GM23338 (cell line): ENCODE measurements around the gene CRACDL. TPM values are rescaled to one million over a fixed set of nuclear protein-coding genes. Genes with fewer than 3 reads are reported as not detected.

Experiments used
- ATAC-seq: fragments of 200-7000 bp; cut with Tn5 transposase; 3 replicates; pipeline ENCODE4 v1.9.1; 2020
- DNase-seq: peaks from one replicate; pipeline ENCODE4 v3.0.0-alpha.2; 2015; ENCODE audit warnings: low spot score
- H2AFZ ChIP-seq: fragments of 200-600 bp; sonication (generic); 2 replicates; pipeline ENCODE4 v1.8.0; 2016; ENCODE audit warnings: antibody characterized with exemption, mild to moderate bottlenecking, moderate library complexity
- H3F3A ChIP-seq: fragments of 200-600 bp; sonication (generic); replicated peaks from 2 replicates; pipeline ENCODE4 v1.8.0; 2017; ENCODE audit warnings: antibody characterized with exemption, mixed run types, low read depth
- H3K27ac ChIP-seq: fragments of 200-600 bp; sonication (generic); 2 replicates; pipeline ENCODE4 v1.6.1; 2016; ENCODE audit warnings: low read depth
- H3K27me3 ChIP-seq: fragments of 200-600 bp; sonication (generic); 2 replicates; pipeline ENCODE4 v1.8.0; 2016; ENCODE audit warnings: mild to moderate bottlenecking, mixed run types, moderate library complexity; ENCODE audit not compliant: insufficient read depth
- H3K36me3 ChIP-seq: fragments of 200-600 bp; sonication (generic); 2 replicates; pipeline ENCODE4 v1.8.0; 2016; ENCODE audit warnings: mild to moderate bottlenecking; ENCODE audit not compliant: insufficient read depth
- H3K4me1 ChIP-seq: fragments of 200-600 bp; sonication (generic); 2 replicates; pipeline ENCODE4 v1.8.0; 2016; ENCODE audit warnings: mild to moderate bottlenecking, moderate library complexity; ENCODE audit not compliant: insufficient read depth
- H3K4me2 ChIP-seq: fragments of 200-600 bp; sonication (generic); 2 replicates; pipeline ENCODE4 v1.7.1; 2017; ENCODE audit warnings: mixed run types
- H3K4me3 ChIP-seq: fragments of 200-600 bp; sonication (generic); 2 replicates; pipeline ENCODE4 v1.6.1; 2016; ENCODE audit warnings: mixed run types
- H3K79me2 ChIP-seq: fragments of 200-600 bp; sonication (generic); replicated peaks from 2 replicates; pipeline ENCODE4 v1.8.0; 2017; ENCODE audit warnings: mild to moderate bottlenecking; ENCODE audit not compliant: insufficient read depth
- H3K9me2 ChIP-seq: fragments of 200-600 bp; sonication (generic); 2 replicates; pipeline ENCODE4 v1.8.0; 2017; ENCODE audit not compliant: insufficient read depth
- H4K20me1 ChIP-seq: fragments of 200-600 bp; sonication (generic); replicated peaks from 2 replicates; pipeline ENCODE4 v1.8.0; 2017; ENCODE audit warnings: mild to moderate bottlenecking; ENCODE audit not compliant: insufficient read depth
- H3K27ac Mint-ChIP-seq: 2 replicates; pipeline ENCODE4 v1.8.0; 2020; ENCODE audit warnings: inconsistent platforms, mild to moderate bottlenecking, moderate library complexity, mixed read lengths
- H3K27me3 Mint-ChIP-seq: 3 replicates; pipeline ENCODE4 v1.8.0; 2022; ENCODE audit warnings: low read depth, mild to moderate bottlenecking, moderate library complexity, mixed read lengths, inconsistent platforms; ENCODE audit not compliant: insufficient read depth, poor library complexity
- H3K36me3 Mint-ChIP-seq: 3 replicates; pipeline ENCODE4 v1.8.0; 2021; ENCODE audit warnings: low read depth, mild to moderate bottlenecking, inconsistent platforms, moderate library complexity, mixed read lengths
- H3K4me1 Mint-ChIP-seq: 3 replicates; pipeline ENCODE4 v1.8.0; 2020; ENCODE audit warnings: mild to moderate bottlenecking, inconsistent platforms, mixed read lengths
- H3K4me3 Mint-ChIP-seq: 3 replicates; pipeline ENCODE4 v1.8.0; 2021; ENCODE audit warnings: moderate library complexity, mild to moderate bottlenecking, inconsistent platforms, mixed read lengths
- H3K9me3 Mint-ChIP-seq: 3 replicates; pipeline ENCODE4 v1.8.0; 2020; ENCODE audit warnings: moderate library complexity, mild to moderate bottlenecking, inconsistent platforms, mixed read lengths
- CREB1 ChIP-seq: fragments of 250-450 bp; sonication (Bioruptor Pico); IDR thresholded peaks from 2 replicates; pipeline ENCODE4 v1.5.0; 2020; ENCODE audit warnings: low read depth, mild to moderate bottlenecking, moderate library complexity
- EZH2 ChIP-seq: fragments of 200-600 bp; sonication (generic); IDR thresholded peaks from one replicate; pipeline ENCODE4 v1.8.0; 2017; ENCODE audit warnings: antibody characterized with exemption, mild to moderate bottlenecking, low read depth; ENCODE audit not compliant: unreplicated experiment
- EZH2phosphoT487 ChIP-seq: fragments of 200-600 bp; sonication (generic); IDR thresholded peaks from one replicate; pipeline ENCODE4 v1.8.1; 2018; ENCODE audit warnings: antibody characterized with exemption; ENCODE audit not compliant: unreplicated experiment
- JUNB ChIP-seq: IDR thresholded peaks from one replicate; pipeline ENCODE4 v1.6.1; 2016; ENCODE audit warnings: antibody characterized with exemption; ENCODE audit not compliant: unreplicated experiment
- NANOG ChIP-seq: IDR thresholded peaks from 2 replicates; pipeline ENCODE4 v1.6.1; 2016; ENCODE audit warnings: antibody characterized with exemption, borderline replicate concordance
- POLR2AphosphoS5 ChIP-seq: IDR thresholded peaks from 2 replicates; pipeline ENCODE4 v1.6.1; 2016; ENCODE audit warnings: antibody characterized with exemption, low read depth
- STAT1 ChIP-seq: IDR thresholded peaks from one replicate; pipeline ENCODE4 v1.6.1; 2016; ENCODE audit warnings: antibody characterized with exemption; ENCODE audit not compliant: unreplicated experiment
- ZNF114 ChIP-seq: fragments of 250-450 bp; sonication (Bioruptor Pico); IDR thresholded peaks from 2 replicates; pipeline ENCODE4 v1.5.0; 2020; ENCODE audit warnings: mild to moderate bottlenecking, moderate library complexity
- ZNF331 ChIP-seq: fragments of 250-450 bp; sonication (Bioruptor Pico); IDR thresholded peaks from 2 replicates; pipeline ENCODE4 v1.5.0; 2020; ENCODE audit warnings: low read depth, mild to moderate bottlenecking, moderate library complexity
- polyA plus RNA-seq: library from polyadenylated mRNA; unstranded; fragments of >200 nt; fragmentation: Nextera tagmentation; extraction: Ambion mirVana; gene quantifications from 2 replicates; pipeline ENCODE4 v1.2.1, GENCODE V29; 2016
- total RNA-seq: library from RNA; depleted of rRNA; stranded (reverse); fragments of >200 nt; shearing (Covaris generic); gene quantifications from 2 replicates; pipeline ENCODE4 v1.2.3, GENCODE V29; 2014
- TF ChIP-seq, protein P1 (sequence below), 2 experiments: fragments of 200-600 bp in 1 of 2; sonication (generic) in 1 of 2; conservative IDR thresholded peaks; 2 replicates each; pipeline versions ENCODE4 v1.5.1 to v1.6.1; 2016 to 2017; ENCODE audit warnings: antibody characterized with exemption in 2 of 2, low read depth in 2 of 2, mild to moderate bottlenecking in 2 of 2, moderate library complexity in 1 of 2
- TF ChIP-seq, protein P2 (sequence below): fragments of 250-450 bp; sonication (Bioruptor Pico); IDR thresholded peaks from 2 replicates; pipeline ENCODE4 v1.5.0; 2020; ENCODE audit warnings: mild to moderate bottlenecking, moderate library complexity
- TF ChIP-seq, protein P3 (sequence below): IDR thresholded peaks from one replicate; pipeline ENCODE4 v1.6.1; 2018; ENCODE audit warnings: antibody characterized with exemption; ENCODE audit not compliant: unreplicated experiment
- TF ChIP-seq, protein P4 (sequence below): IDR thresholded peaks from 2 replicates; pipeline ENCODE4 v1.6.1; 2016; ENCODE audit warnings: antibody characterized with exemption

CRACDL gene
- total and polyA plus RNA-seq, 2 experiments from 2014 or later, result 0.14 to 0.16 TPM

DNA sequence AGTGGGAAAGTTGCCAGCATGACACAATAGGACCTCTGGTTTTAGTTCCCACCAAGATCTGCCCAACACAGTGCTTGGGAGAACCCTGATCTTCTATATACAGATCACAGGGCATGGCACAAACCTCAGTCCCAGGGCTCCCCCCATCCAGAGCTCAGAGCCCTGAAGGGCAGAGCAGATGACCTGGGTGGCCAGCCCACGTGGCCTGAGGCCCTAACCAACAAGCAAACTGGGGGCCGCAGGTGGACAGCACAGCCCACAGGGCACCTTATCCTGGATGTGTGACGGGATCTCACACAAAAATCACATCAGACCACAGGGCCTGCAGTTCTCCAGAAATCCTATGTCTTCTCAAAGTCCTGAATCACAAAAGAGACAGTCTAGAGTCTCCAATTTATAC, 34.7 kb downstream of the CRACDL start:
- Histone ChIP-seq H3K27ac (no peak overlapping the region), H4K20me1 (no peaks in the 10 kb centered on the region), H2AFZ (no peak overlapping the region), H3K27me3 (no peaks in the 10 kb centered on the region), H3K79me2 (no peaks in the 10 kb centered on the region), H3K4me2 (no peak overlapping the region), H3K9me2 (0 out of 2 replicates have a peak, but pooled peaks cover 4% of the 10 kb centered on the region), H3F3A (no peaks in the 10 kb centered on the region), H3K4me3 (no peak overlapping the region), H3K4me1 (no peaks in the 10 kb centered on the region), H3K36me3 (no peaks in the 10 kb centered on the region)
- ATAC-seq, result no peak
- TF ChIP-seq NANOG, result no peak
- TF ChIP-seq, protein P1, sequence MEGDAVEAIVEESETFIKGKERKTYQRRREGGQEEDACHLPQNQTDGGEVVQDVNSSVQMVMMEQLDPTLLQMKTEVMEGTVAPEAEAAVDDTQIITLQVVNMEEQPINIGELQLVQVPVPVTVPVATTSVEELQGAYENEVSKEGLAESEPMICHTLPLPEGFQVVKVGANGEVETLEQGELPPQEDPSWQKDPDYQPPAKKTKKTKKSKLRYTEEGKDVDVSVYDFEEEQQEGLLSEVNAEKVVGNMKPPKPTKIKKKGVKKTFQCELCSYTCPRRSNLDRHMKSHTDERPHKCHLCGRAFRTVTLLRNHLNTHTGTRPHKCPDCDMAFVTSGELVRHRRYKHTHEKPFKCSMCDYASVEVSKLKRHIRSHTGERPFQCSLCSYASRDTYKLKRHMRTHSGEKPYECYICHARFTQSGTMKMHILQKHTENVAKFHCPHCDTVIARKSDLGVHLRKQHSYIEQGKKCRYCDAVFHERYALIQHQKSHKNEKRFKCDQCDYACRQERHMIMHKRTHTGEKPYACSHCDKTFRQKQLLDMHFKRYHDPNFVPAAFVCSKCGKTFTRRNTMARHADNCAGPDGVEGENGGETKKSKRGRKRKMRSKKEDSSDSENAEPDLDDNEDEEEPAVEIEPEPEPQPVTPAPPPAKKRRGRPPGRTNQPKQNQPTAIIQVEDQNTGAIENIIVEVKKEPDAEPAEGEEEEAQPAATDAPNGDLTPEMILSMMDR (conservative IDR thresholded peaks at IDR 0.05; ENCODE audit: low read depth in 2 of 2), result no peak
- TF ChIP-seq JUNB, result no peak
- TF ChIP-seq ZNF331 (CRISPR knock-in tag), result no peak
- TF ChIP-seq STAT1, result no peak
- TF ChIP-seq, protein P2, sequence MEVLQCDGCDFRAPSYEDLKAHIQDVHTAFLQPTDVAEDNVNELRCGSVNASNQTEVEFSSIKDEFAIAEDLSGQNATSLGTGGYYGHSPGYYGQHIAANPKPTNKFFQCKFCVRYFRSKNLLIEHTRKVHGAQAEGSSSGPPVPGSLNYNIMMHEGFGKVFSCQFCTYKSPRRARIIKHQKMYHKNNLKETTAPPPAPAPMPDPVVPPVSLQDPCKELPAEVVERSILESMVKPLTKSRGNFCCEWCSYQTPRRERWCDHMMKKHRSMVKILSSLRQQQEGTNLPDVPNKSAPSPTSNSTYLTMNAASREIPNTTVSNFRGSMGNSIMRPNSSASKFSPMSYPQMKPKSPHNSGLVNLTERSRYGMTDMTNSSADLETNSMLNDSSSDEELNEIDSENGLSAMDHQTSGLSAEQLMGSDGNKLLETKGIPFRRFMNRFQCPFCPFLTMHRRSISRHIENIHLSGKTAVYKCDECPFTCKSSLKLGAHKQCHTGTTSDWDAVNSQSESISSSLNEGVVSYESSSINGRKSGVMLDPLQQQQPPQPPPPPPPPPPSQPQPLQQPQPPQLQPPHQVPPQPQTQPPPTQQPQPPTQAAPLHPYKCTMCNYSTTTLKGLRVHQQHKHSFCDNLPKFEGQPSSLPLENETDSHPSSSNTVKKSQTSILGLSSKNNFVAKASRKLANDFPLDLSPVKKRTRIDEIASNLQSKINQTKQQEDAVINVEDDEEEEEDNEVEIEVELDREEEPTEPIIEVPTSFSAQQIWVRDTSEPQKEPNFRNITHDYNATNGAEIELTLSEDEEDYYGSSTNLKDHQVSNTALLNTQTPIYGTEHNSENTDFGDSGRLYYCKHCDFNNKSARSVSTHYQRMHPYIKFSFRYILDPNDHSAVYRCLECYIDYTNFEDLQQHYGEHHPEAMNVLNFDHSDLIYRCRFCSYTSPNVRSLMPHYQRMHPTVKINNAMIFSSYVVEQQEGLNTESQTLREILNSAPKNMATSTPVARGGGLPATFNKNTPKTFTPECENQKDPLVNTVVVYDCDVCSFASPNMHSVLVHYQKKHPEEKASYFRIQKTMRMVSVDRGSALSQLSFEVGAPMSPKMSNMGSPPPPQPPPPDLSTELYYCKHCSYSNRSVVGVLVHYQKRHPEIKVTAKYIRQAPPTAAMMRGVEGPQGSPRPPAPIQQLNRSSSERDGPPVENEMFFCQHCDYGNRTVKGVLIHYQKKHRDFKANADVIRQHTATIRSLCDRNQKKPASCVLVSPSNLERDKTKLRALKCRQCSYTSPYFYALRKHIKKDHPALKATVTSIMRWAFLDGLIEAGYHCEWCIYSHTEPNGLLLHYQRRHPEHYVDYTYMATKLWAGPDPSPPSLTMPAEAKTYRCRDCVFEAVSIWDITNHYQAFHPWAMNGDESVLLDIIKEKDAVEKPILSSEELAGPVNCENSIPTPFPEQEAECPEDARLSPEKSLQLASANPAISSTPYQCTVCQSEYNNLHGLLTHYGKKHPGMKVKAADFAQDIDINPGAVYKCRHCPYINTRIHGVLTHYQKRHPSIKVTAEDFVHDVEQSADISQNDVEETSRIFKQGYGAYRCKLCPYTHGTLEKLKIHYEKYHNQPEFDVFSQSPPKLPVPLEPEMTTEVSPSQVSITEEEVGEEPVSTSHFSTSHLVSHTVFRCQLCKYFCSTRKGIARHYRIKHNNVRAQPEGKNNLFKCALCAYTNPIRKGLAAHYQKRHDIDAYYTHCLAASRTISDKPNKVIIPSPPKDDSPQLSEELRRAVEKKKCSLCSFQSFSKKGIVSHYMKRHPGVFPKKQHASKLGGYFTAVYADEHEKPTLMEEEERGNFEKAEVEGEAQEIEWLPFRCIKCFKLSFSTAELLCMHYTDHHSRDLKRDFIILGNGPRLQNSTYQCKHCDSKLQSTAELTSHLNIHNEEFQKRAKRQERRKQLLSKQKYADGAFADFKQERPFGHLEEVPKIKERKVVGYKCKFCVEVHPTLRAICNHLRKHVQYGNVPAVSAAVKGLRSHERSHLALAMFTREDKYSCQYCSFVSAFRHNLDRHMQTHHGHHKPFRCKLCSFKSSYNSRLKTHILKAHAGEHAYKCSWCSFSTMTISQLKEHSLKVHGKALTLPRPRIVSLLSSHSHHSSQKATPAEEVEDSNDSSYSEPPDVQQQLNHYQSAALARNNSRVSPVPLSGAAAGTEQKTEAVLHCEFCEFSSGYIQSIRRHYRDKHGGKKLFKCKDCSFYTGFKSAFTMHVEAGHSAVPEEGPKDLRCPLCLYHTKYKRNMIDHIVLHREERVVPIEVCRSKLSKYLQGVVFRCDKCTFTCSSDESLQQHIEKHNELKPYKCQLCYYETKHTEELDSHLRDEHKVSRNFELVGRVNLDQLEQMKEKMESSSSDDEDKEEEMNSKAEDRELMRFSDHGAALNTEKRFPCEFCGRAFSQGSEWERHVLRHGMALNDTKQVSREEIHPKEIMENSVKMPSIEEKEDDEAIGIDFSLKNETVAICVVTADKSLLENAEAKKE (CRISPR knock-in tag), result no peak
- TF ChIP-seq ZNF114 (CRISPR knock-in tag), result no peak
- TF ChIP-seq, protein P3, sequence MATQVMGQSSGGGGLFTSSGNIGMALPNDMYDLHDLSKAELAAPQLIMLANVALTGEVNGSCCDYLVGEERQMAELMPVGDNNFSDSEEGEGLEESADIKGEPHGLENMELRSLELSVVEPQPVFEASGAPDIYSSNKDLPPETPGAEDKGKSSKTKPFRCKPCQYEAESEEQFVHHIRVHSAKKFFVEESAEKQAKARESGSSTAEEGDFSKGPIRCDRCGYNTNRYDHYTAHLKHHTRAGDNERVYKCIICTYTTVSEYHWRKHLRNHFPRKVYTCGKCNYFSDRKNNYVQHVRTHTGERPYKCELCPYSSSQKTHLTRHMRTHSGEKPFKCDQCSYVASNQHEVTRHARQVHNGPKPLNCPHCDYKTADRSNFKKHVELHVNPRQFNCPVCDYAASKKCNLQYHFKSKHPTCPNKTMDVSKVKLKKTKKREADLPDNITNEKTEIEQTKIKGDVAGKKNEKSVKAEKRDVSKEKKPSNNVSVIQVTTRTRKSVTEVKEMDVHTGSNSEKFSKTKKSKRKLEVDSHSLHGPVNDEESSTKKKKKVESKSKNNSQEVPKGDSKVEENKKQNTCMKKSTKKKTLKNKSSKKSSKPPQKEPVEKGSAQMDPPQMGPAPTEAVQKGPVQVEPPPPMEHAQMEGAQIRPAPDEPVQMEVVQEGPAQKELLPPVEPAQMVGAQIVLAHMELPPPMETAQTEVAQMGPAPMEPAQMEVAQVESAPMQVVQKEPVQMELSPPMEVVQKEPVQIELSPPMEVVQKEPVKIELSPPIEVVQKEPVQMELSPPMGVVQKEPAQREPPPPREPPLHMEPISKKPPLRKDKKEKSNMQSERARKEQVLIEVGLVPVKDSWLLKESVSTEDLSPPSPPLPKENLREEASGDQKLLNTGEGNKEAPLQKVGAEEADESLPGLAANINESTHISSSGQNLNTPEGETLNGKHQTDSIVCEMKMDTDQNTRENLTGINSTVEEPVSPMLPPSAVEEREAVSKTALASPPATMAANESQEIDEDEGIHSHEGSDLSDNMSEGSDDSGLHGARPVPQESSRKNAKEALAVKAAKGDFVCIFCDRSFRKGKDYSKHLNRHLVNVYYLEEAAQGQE, result no peak
- TF ChIP-seq EZH2, result no peak
- TF ChIP-seq, protein P4, sequence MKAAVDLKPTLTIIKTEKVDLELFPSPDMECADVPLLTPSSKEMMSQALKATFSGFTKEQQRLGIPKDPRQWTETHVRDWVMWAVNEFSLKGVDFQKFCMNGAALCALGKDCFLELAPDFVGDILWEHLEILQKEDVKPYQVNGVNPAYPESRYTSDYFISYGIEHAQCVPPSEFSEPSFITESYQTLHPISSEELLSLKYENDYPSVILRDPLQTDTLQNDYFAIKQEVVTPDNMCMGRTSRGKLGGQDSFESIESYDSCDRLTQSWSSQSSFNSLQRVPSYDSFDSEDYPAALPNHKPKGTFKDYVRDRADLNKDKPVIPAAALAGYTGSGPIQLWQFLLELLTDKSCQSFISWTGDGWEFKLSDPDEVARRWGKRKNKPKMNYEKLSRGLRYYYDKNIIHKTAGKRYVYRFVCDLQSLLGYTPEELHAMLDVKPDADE, result no peak
- no peak for TF ChIP-seq EZH2phosphoT487
- no peak for TF ChIP-seq POLR2AphosphoS5
- TF ChIP-seq CREB1 (CRISPR knock-in tag), result no peak
- Mint-ChIP-seq H3K9me3 (peaks cover 3% of the 10 kb centered on the region; the same call in 2 of the 3 replicates), H3K4me3 (no peak overlapping the region), H3K36me3 (no peaks in the 10 kb centered on the region), H3K4me1 (peaks cover 21% of the 10 kb centered on the region), H3K27ac (no peak overlapping the region), H3K27me3 (peaks cover 6% of the 10 kb centered on the region)
- no peak for DNase-seq
